Stimulated activated CD8-positive, alpha-beta memory T cell treated with anti-CD3 and anti-CD28 coated beads, Interleukin-7, amount 100 ng/mL, for 48 hours (primary cell): ENCODE data around the gene CADM1.

Experiments
- DNase-seq, 2 donors: peaks; one replicate each; pipeline ENCODE4 v3.0.0-alpha.2; 2020; ENCODE audit warnings: low read depth in 1 of 2; ENCODE audit errors: extremely low read depth in 1 of 2

CADM1 gene

DNA sequence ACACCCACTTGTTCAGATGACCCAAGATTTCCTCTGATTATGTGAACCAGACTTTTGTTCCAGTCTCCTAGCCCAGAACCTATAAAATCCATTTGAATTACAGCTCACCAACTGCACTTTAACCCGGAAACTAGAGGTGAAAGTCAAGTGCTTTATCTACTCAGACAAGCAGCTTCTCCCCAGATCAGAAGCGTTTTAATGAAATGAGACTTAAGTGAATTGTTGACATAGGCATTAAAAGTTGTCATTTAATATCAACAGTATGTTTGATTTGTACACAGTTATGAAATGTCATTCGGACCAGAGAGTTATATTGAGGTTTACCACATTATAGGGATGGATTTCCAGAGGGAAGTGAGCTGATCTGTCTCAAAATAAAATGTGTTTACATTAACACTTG is 52.0 kb downstream of the CADM1 start:
- DNase-seq: no peak

DNA sequence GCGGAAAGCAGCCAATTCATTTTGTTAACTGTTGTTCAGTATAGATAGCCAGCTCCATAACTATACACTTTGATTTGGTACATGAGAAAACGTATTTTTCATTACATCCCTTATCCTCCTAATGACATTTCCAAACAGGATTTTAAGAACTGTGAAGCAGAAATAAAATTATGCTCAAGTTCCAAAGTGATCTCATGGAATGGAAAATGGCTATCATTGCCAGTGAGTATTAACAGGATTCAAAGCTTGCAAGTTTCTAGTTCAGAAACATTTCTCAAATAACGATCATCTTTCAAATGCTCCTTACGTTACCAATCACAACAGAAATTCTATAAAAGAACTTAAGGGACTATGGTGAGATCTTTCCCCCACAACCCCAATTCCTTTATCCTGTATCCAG is 53.7 kb downstream of the CADM1 start:
- DNase-seq: no peak

- no peak for DNase-seq
Observed at GRCh38 chr11:115447273-115447864, 56.8 kb downstream of the CADM1 start.

DNA sequence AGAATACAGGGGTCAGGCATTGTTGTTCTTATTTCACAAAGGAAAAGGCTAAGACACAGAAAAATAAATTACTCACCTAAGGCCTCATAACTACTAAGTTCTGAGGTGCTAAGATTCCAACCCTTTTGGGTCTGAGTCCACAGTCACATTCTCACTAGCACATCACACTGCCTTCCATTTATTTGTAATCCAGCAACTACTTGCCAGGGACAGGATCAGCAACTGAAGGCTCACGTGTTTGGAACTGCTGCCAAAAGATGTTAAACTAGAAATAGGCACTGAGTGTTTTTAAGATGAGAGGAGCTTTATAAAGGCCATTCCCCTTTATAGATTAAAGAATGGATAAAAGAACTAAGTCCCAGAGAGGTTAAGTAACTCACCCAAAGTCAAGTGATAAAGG is 58.0 kb downstream of the CADM1 start:
- no peak for DNase-seq

GRCh38 chr11:115444542-115444941 is 59.7 kb downstream of the CADM1 start:
- no peak for DNase-seq

GRCh38 chr11:115439969-115440540 is 64.2 kb downstream of the CADM1 start:
- DNase-seq: no peak

- DNase-seq: no peak
Observed at GRCh38 chr11:115439385-115439784, 64.8 kb downstream of the CADM1 start.

DNA sequence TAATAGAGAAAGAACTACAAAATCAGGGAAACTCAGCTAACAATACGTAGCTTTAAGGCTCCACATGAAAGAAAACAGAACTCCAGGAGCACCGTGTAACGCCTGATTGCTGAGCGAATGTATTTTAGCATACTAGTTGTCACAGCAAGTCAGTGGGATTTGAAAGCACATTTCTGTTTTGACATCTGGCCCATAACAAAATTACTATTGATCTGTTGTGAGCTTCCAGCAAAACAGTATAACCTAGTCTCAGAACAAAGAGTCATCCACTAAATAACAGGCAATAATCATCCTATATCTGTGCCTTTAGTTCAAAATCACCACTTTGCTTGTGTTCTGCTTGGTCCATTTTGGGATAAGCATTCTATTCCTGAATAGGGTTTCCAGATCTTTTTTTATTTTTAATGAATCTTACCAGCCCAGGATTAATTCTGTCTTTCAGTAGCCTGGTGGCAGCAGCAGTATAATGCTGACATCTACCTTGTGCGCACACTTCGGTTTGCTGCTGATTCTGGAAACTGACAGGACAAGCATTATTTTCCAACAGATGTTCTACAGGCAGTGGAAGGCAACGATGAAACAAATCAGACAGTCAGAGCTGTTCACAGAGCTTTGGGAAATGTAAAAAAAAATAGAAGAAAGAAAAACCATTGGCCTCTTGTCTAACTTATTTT is 66.2 kb downstream of the CADM1 start:
- no peak for DNase-seq

GRCh38 chr11:115430345-115430744 is 73.9 kb downstream of the CADM1 start:
- no peak for DNase-seq

GRCh38 chr11:115428306-115428705 is 75.9 kb downstream of the CADM1 start:
- DNase-seq: no peak

- no peak for DNase-seq
Observed at GRCh38 chr11:115425816-115426215, 78.4 kb downstream of the CADM1 start.

DNA sequence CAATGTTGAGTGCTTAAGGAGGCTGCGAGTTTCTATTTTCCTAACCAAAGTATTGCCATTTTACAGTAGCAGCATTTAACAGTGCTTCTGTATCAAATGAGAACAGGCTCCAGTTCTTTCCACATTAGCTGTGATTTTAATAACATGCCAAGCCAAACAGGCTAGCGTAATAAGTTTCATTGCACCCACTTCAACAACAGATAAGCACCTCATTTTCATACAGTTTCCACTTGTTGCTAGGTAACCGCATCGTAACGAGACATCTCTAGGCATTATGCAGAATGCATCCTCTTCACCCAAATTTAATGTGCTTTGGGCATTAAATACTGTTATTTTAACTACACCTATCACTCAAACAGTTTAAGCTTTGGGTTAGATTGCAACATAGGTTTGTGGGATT is 79.0 kb downstream of the CADM1 start:
- DNase-seq: no peak

GRCh38 chr11:115423728-115424459 is 80.3 kb downstream of the CADM1 start:
- DNase-seq: no peak

DNA sequence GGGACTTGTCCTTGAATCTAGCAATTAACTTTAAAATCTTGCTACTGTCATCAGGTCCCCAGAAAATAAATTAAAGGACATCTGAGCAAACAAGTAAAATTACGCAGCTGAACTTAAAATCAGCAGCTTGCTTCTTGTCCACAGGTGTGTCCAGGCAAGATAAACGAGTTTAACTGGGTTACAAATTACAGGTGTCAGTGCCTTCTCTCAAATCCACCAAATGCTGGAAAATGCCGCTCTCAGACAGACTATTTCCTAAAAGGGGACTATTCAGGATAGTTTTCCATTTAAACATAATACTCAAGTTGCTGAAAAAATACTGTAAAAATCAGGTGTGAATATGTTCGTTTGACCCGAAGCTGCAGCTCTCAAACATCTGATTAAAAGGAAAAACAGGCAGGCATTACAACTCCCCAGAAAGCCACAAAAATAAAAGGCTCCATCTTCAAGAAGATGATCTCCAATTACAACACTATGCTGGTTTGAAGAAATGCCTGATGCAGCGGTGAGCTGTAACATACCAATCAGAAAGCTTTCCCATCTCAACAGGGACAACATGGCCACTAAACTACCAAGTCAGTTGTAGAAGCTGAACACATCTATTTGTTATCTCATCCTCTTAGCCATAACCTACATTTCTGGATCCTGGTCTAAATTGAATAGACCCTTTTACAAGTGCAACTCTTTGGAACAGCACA is 82.1 kb downstream of the CADM1 start:
- DNase-seq: no peak

GRCh38 chr11:115421352-115421991 is 82.7 kb downstream of the CADM1 start:
- no peak for DNase-seq

- no peak for DNase-seq
Observed at GRCh38 chr11:115420505-115420904, 83.7 kb downstream of the CADM1 start.

DNA sequence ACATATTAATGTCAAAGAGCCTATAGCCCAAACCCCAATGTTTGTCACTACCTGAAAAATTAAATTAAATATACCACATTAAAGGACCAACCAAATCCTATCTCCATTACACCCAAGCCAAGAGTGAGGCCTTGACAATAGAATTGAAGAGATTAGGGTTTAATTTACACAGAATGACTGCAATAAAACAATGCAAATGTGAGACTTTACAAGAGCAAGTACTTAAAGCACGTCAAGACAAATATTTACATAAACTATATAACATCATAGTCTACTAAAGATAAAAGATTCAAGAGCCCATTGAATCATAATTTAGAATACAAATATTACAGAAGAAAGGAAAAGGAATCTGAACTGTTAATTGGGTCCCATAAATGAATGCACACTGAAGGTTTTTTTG is 85.6 kb downstream of the CADM1 start:
- no peak for DNase-seq

DNA sequence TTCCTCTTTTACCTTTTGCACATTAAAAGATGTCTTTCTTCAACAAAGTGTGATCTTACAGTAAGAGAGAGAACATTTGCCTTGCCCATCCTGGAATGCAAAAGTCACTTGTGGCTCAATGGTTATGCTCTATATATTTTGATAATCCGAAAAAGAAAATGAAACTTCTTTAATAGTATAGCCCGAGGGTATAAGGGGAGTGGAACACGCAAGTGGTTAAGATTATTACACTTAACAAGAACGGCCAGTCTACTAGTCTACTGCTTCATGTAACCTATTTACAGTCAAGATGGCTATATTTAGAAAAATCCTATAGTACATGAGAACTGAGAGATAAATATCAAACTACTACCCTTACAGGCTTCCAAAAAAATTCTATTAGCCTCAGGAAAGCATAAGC is 86.1 kb downstream of the CADM1 start:
- no peak for DNase-seq

DNA sequence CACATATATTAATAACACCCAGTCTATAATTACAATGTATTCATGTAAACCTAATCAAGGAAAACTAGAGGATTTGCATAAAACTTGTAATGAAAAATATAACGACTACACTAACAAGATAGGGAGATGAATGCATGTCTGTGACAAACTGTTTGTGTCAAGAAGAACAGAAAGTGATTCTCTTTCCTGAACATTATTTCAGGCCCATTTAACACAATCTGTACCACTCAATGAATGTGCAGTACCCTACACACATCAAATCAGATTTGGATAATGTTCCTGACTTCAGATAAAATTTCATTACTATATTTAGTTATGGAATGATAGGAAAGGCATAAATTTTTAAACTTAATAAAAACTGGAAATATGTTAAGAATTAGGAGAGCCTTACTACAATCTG is 93.1 kb downstream of the CADM1 start:
- DNase-seq: no peak

DNA sequence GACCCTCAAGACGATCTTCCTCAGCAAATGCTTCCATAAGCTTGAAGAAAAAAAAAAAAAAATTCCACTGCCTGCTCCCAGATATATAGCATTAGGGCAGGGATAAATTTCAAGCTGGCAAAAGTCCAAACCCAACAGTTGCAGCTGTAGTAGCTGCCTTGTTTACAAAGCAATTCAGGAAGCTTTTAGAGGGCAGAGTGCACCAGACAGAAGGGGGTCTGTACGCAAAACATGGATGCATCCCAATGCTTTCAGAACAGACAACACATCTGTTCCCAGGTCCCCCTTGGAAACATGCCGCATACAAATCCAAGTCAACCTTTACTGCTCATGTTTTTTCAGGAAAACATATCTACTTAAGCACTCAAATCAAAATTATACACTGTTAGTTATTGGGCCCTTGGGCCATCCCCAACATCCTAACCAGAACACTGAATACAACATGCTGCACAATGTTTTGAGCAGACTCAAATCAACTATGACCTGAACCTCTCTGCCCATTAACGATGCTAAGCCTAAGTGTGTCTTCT is 94.5 kb downstream of the CADM1 start:
- no peak for DNase-seq
